ENCODE data around the gene RTKN2.

GRCh38 chr10:62195675-62195926, 73.0 kb downstream of the RTKN2 start:
- TF ChIP-seq, protein P1, sequence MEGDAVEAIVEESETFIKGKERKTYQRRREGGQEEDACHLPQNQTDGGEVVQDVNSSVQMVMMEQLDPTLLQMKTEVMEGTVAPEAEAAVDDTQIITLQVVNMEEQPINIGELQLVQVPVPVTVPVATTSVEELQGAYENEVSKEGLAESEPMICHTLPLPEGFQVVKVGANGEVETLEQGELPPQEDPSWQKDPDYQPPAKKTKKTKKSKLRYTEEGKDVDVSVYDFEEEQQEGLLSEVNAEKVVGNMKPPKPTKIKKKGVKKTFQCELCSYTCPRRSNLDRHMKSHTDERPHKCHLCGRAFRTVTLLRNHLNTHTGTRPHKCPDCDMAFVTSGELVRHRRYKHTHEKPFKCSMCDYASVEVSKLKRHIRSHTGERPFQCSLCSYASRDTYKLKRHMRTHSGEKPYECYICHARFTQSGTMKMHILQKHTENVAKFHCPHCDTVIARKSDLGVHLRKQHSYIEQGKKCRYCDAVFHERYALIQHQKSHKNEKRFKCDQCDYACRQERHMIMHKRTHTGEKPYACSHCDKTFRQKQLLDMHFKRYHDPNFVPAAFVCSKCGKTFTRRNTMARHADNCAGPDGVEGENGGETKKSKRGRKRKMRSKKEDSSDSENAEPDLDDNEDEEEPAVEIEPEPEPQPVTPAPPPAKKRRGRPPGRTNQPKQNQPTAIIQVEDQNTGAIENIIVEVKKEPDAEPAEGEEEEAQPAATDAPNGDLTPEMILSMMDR (conservative IDR thresholded peaks at IDR 0.05; ENCODE audit: low read depth, low read length): no peak
- TF ChIP-seq RAD21 (IDR thresholded peaks at IDR 0.05; ENCODE audit: low read length): no peak
- no peak for TF ChIP-seq POLR2A (IDR thresholded peaks at IDR 0.05; ENCODE audit: low read depth, low read length)
- no peak for TF ChIP-seq CEBPB (IDR thresholded peaks at IDR 0.05; ENCODE audit: low read depth, low read length)
- no peak for TF ChIP-seq SMC3 (IDR thresholded peaks at IDR 0.05; ENCODE audit: low read depth, low read length)
- no peak for TF ChIP-seq FOS (IDR thresholded peaks at IDR 0.05; ENCODE audit: low read depth, low read length)
- TF ChIP-seq, protein P2, sequence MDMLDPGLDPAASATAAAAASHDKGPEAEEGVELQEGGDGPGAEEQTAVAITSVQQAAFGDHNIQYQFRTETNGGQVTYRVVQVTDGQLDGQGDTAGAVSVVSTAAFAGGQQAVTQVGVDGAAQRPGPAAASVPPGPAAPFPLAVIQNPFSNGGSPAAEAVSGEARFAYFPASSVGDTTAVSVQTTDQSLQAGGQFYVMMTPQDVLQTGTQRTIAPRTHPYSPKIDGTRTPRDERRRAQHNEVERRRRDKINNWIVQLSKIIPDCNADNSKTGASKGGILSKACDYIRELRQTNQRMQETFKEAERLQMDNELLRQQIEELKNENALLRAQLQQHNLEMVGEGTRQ (IDR thresholded peaks at IDR 0.05; ENCODE audit: low read depth, low read length): no peak
- no peak for TF ChIP-seq MAZ (IDR thresholded peaks at IDR 0.05; ENCODE audit: borderline replicate concordance, low read depth, low read length)
- no peak for TF ChIP-seq MAFK (IDR thresholded peaks at IDR 0.05; ENCODE audit: low read depth, low read length)
- no peak for TF ChIP-seq MXI1 (IDR thresholded peaks at IDR 0.05; ENCODE audit: borderline replicate concordance, low read depth, low read length)
- TF ChIP-seq NFE2L2 (IDR thresholded peaks at IDR 0.05; ENCODE audit: low read depth, low read length): no peak
- no peak for TF ChIP-seq RFX5 (IDR thresholded peaks at IDR 0.05; ENCODE audit: low read depth, low read length)
- TF ChIP-seq BHLHE40 (IDR thresholded peaks at IDR 0.05; ENCODE audit: low read depth, low read length): no peak

Measured in IMR-90 (cell line).